ENCODE measurements around the gene NKX1-2.

GRCh38 chr10:124470544-124471434, 21.0 kb upstream of the NKX1-2 start:
- TF ChIP-seq EZH2 (IDR thresholded peaks at IDR 0.05; ENCODE audit: low read length, unreplicated experiment) (no peak), EZH2phosphoT487 (IDR thresholded peaks at IDR 0.05; ENCODE audit: borderline replicate concordance, low read length) (no peak)
- TF ChIP-seq, protein P1, sequence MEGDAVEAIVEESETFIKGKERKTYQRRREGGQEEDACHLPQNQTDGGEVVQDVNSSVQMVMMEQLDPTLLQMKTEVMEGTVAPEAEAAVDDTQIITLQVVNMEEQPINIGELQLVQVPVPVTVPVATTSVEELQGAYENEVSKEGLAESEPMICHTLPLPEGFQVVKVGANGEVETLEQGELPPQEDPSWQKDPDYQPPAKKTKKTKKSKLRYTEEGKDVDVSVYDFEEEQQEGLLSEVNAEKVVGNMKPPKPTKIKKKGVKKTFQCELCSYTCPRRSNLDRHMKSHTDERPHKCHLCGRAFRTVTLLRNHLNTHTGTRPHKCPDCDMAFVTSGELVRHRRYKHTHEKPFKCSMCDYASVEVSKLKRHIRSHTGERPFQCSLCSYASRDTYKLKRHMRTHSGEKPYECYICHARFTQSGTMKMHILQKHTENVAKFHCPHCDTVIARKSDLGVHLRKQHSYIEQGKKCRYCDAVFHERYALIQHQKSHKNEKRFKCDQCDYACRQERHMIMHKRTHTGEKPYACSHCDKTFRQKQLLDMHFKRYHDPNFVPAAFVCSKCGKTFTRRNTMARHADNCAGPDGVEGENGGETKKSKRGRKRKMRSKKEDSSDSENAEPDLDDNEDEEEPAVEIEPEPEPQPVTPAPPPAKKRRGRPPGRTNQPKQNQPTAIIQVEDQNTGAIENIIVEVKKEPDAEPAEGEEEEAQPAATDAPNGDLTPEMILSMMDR (conservative IDR thresholded peaks at IDR 0.05; ENCODE audit: low read depth, low read length), result no peak
